GM12865 (cell line): ENCODE results near the gene RBM22.

Experiments
- DNase-seq: peaks from one replicate; pipeline ENCODE4 v3.0.0; 2010; ENCODE audit warnings: low read depth
- H3K4me3 ChIP-seq: 2 replicates; pipeline ENCODE4 v1.5.1; 2011; ENCODE audit warnings: mild to moderate bottlenecking, low read depth, low read length, control low read depth
- CTCF ChIP-seq: IDR thresholded peaks from 2 replicates; pipeline ENCODE4 v1.5.1; 2011; ENCODE audit warnings: low read length, control low read depth, low read depth, inconsistent platforms; ENCODE audit not compliant: insufficient read depth; ENCODE audit errors: missing control alignments

The RBM22 gene

GRCh38 chr5:150659360-150660107 is 41.3 kb downstream of the RBM22 start:
- no peak overlapping the region for H3K4me3 ChIP-seq
- TF ChIP-seq CTCF, result no peak
- DNase-seq, result no peak

- no peak overlapping the region for H3K4me3 ChIP-seq
- DNase-seq, result no peak
- TF ChIP-seq CTCF, result no peak
Observed at GRCh38 chr5:150658699-150659265, 42.1 kb downstream of the RBM22 start.

DNA sequence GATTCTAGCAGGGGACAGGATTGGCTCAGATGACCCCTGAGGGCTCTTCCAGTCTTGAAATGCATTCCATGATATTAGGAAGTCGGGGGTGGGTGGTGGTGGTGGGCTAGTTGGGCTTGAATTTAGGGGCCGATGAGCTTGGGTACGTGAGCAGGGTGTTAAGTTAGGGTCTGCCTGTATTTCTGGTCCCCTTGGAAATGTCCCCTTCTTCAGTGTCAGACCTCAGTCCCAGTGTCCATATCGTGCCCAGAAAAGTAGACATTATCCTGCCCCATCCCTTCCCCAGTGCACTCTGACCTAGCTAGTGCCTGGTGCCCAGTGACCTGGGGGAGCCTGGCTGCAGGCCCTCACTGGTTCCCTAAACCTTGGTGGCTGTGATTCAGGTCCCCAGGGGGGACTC is 42.7 kb downstream of the RBM22 start:
- no peak for TF ChIP-seq CTCF
- no peak for DNase-seq
- no peak overlapping the region for H3K4me3 ChIP-seq

GRCh38 chr5:150656191-150657132 is 44.4 kb downstream of the RBM22 start:
- peak; percentile 71 for TF ChIP-seq CTCF
- DNase-seq, result peak; percentile 79
- H3K4me3 ChIP-seq, result peak overlapping the region; percentile 63

DNA sequence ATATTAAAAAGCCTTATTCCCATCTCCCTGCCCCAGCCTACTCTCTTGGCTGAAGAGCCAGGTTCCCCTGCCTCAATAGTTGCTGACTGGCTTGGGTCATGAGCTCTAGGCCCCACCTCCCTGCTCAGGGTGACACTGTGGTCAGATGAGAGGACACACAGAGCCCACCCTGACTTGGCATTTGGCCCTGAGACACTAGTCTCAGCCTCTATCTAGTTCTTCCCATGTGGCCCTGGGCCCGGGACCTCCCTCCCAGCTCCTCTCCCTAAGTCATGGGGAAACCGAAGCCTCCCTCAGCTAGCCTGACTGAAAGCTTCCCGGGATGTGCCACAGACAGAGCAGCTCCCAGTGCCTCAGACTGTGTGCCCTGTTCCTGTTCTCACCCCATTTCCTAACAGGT is 45.6 kb downstream of the RBM22 start:
- DNase-seq, result no peak
- H3K4me3 ChIP-seq, result no peak overlapping the region
- TF ChIP-seq CTCF, result no peak

DNA sequence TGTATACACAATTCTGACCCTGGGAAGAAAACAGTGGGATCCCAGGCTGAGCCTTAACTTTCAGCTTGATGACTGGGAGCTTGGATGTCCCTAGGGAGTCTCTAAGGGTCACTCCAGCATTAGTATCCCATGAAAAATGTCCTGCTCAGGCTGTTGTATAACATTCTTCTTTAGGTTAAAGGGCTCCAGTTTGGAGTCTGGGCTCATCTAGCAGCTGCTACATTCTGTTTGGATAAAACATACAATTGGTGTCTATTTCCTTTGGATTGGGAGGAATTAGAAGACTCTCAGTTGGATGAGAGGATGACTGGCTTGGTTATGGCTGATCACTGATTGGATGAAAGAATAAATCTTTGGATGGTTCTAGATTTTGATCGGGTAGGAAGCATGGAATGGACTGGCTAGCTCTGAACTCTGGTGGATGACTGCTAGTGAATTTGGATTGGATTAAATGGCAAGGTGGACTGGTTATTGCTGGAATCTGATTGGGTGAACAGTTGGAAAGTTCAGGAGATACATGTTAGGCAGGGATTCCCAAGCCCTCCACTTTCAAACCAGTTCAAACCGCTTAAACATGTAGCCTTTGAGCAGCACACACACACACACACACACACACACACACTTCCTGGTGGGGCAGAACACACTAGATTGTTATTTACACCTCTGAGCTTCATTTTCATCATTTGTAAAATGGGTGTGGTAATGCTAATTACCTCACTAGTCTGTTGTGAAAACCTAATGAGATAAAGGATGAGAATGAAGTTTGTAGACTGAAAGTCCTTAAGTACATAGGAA is 46.9 kb downstream of the RBM22 start:
- no peak for DNase-seq
- no peak for TF ChIP-seq CTCF
- H3K4me3 ChIP-seq, result no peak overlapping the region
